Inflammatory macrophage treated with lipopolysaccharide for 1 hour (primary cell): Measurements from ENCODE around the gene ATOSA.

ENCODE experiments used
- DNase-seq, 2 donors: peaks; one replicate each; pipeline ENCODE4 v3.0.0-alpha.2; 2020 to 2022

The ATOSA gene

GRCh38 chr15:52679232-52680040 is at the start of gene ATOSA:
Gene ATOSA, minus strand, starts transcription at chr15:52679388. Its CDS starts 1,367 bp downstream, at chr15:52678021.
- DNase-seq: peak; percentile 78 to 86

- DNase-seq: peak in 1 of 2 donors; percentile 13
Observed at GRCh38 chr15:52728899-52729298, 49.7 kb upstream of the ATOSA start.

GRCh38 chr15:52727815-52728214 is 48.6 kb upstream of the ATOSA start:
- no peak for DNase-seq

GRCh38 chr15:52726195-52726594 is 47.0 kb upstream of the ATOSA start:
- peak; percentile 36 to 43 for DNase-seq

- no peak for DNase-seq
Observed at GRCh38 chr15:52718551-52718950, 39.4 kb upstream of the ATOSA start.

- DNase-seq: no peak
Observed at GRCh38 chr15:52717924-52718323, 38.7 kb upstream of the ATOSA start.

- peak; percentile 6 to 27 for DNase-seq
Observed at GRCh38 chr15:52717481-52717880, 38.3 kb upstream of the ATOSA start.

GRCh38 chr15:52716536-52716935 is 37.3 kb upstream of the ATOSA start:
- no peak for DNase-seq

GRCh38 chr15:52715411-52715810 is 36.2 kb upstream of the ATOSA start:
- DNase-seq: peak; percentile 53 to 75

GRCh38 chr15:52714968-52715367 is 35.8 kb upstream of the ATOSA start:
- peak; percentile 77 to 83 for DNase-seq

- no peak for DNase-seq
Observed at GRCh38 chr15:52710708-52711389, 31.7 kb upstream of the ATOSA start.

GRCh38 chr15:52710050-52710707 is 31.0 kb upstream of the ATOSA start:
- DNase-seq: no peak

- DNase-seq: no peak
Observed at GRCh38 chr15:52709187-52709981, 30.2 kb upstream of the ATOSA start.

- DNase-seq: no peak
Observed at GRCh38 chr15:52706091-52706490, 26.9 kb upstream of the ATOSA start.

- DNase-seq: no peak
Observed at GRCh38 chr15:52702390-52702789, 23.2 kb upstream of the ATOSA start.

GRCh38 chr15:52699457-52699856 is 20.3 kb upstream of the ATOSA start:
- no peak for DNase-seq

GRCh38 chr15:52698514-52698913 is 19.3 kb upstream of the ATOSA start:
- no peak for DNase-seq

- DNase-seq: peak in 1 of 2 donors; percentile 19
Observed at GRCh38 chr15:52697051-52697450, 17.9 kb upstream of the ATOSA start.

GRCh38 chr15:52695154-52695553 is 16.0 kb upstream of the ATOSA start:
- no peak for DNase-seq

- DNase-seq: no peak
Observed at GRCh38 chr15:52689562-52689961, 10.4 kb upstream of the ATOSA start.

GRCh38 chr15:52683580-52683979 is 4.4 kb upstream of the ATOSA start:
- DNase-seq: peak in 1 of 2 donors; percentile 29

- peak in 1 of 2 donors; percentile 10 for DNase-seq
Observed at GRCh38 chr15:52682781-52683180, 3.6 kb upstream of the ATOSA start.

- DNase-seq: no peak
Observed at GRCh38 chr15:52682200-52682599, 3.0 kb upstream of the ATOSA start.
